Stomach (tissue), 9 donors: ENCODE measurements around the gene PDSS2. TPM values are rescaled to one million over a fixed set of nuclear protein-coding genes. Genes with fewer than 3 reads are reported as not detected.
A peak's percentile ranks its signal among the peaks of the same experiment; 100 is the strongest.

Experiments
- DNase-seq, 2 donors: peaks; one replicate each; pipeline versions ENCODE4 v3.0.0 to v3.0.0-alpha.2; 2013 to 2019
- H3K27ac ChIP-seq, 5 donors: fragments of 200-600 bp in 4 of 5; sonication (generic) in 4 of 5; one replicate each; pipeline ENCODE4 v1.5.1; 2013 to 2019; ENCODE audit warnings: mild to moderate bottlenecking in 1 of 5, moderate library complexity in 1 of 5
- H3K27me3 ChIP-seq, 3 donors: fragments of 200-600 bp; sonication (generic); one replicate each; pipeline ENCODE4 v1.5.1; 2017 to 2019; ENCODE audit warnings: mixed run types in 1 of 3
- H3K36me3 ChIP-seq, 4 donors: fragments of 200-600 bp; sonication (generic); 1 replicate in 3 of 4; 2 replicates in 1 of 4; pipeline ENCODE4 v1.5.1; 2016 to 2019
- H3K4me1 ChIP-seq, 4 donors: fragments of 200-600 bp; sonication (generic); one replicate each; pipeline ENCODE4 v1.5.1; 2016 to 2019
- H3K4me3 ChIP-seq, 4 donors: fragments of 200-600 bp; sonication (generic) in 3 of 4; one replicate each; pipeline ENCODE4 v1.5.1; 2016 to 2019; ENCODE audit warnings: mild to moderate bottlenecking in 1 of 4
- H3K9me3 ChIP-seq, 4 donors: fragments of 200-600 bp; sonication (generic); one replicate each; pipeline ENCODE4 v1.5.1; 2016 to 2019
- EP300 ChIP-seq: sonication (generic); formaldehyde crosslinking; IDR thresholded peaks from one replicate; pipeline ENCODE4 v1.6.1; 2017; ENCODE audit warnings: antibody characterized with exemption
- POLR2A ChIP-seq, 4 donors: fragments of 450-650 bp; IDR thresholded peaks; one replicate each; pipeline ENCODE4 v1.6.1; 2016; ENCODE audit warnings: antibody characterized with exemption in 4 of 4, control low read depth in 2 of 4, mild to moderate bottlenecking in 1 of 4, moderate library complexity in 1 of 4
- POLR2AphosphoS5 ChIP-seq, 3 donors: sonication (generic); formaldehyde crosslinking; IDR thresholded peaks; one replicate each; pipeline ENCODE4 v1.6.1; 2016; ENCODE audit warnings: antibody characterized with exemption in 3 of 3
- WGBS, 5 donors: extraction: QIAGEN DNeasy Blood & Tissue Kit in 3 of 5; methylation state at CpG; one replicate each; pipeline versions ENCODE4 v1.1.5 to v1.1.7; 2013 to 2018; 5-methylcytosine and 5-hydroxymethylcytosine counted together
- intact Hi-C: fragments of 100-400 bp; cut with DNase I; formaldehyde crosslinking; loops from one replicate; pipeline ENCODE4 v1.15.1; 2023; ENCODE audit warnings: low total_unique reads
- polyA plus RNA-seq, 3 donors: library from polyadenylated mRNA; stranded (reverse); fragments of 200-250 nt; gene quantifications; one replicate each; pipeline ENCODE4 v1.2.3, GENCODE V29; 2013
- total RNA-seq, 5 donors: library from RNA; depleted of rRNA; stranded (reverse); fragments of >200 nt; gene quantifications; one replicate each; pipeline versions ENCODE4 v1.1.0 to v1.2.3, GENCODE V29; 2014 to 2016
- TF ChIP-seq, protein P1 (sequence below), 7 experiments: fragments of 450-650 bp in 4 of 7; fragments of 200-600 bp in 3 of 7; sonication (generic) in 3 of 7; IDR thresholded peaks; one replicate each; pipeline ENCODE4 v1.5.1; 2016 to 2019; ENCODE audit warnings: antibody characterized with exemption in 7 of 7, control low read depth in 2 of 7, mild to moderate bottlenecking in 1 of 7
- donor health status: healthy with polysubstance abuse.
- donor health status: Bipolar disorder and iron deficiency.
- donor health status: healthy.

PDSS2 gene
- total and polyA plus RNA-seq, 8 donors: 4.5 to 26.1 (median 9.8) TPM; not detected in 1

DNA sequence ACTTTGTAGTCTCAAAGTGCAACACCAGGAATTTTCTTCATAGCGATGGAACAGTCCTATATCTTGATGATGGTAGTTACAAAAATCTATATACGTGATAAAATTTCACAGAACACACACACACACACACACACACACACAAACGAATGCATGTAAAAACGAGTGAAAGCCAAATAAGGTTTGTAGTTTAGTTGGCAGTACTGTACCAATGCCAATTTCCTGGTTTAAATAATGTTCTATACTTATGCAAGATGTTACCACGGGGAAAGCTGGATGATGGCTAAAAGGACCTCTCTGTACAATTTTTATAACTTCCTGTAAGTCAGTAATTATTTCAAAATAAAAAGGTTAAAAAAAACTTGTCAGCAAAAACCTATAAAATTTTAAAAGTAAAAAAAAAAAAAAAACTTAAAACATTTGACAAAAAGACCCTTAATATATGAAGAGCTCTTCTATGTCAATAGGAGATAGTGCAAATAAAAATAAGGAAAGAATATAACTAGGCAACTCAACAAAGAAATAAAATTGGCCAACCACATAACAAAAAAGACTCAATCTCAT is 37.6 kb downstream of the PDSS2 start:
- WGBS, 5 donors: 41 to 57% (median 48%) methylated on average over 5 of the region's 5 CpGs
- intact Hi-C loops: no loop called here
- no peak for DNase-seq
- no peak overlapping the region for H3K4me3 ChIP-seq
- no peaks in the 10 kb centered on the region for H3K27me3 ChIP-seq
- TF ChIP-seq POLR2AphosphoS5 (IDR thresholded peaks at IDR 0.05) (no peak), POLR2A (IDR thresholded peaks at IDR 0.05) (no peak), EP300 (no peak)
- TF ChIP-seq, protein P1, sequence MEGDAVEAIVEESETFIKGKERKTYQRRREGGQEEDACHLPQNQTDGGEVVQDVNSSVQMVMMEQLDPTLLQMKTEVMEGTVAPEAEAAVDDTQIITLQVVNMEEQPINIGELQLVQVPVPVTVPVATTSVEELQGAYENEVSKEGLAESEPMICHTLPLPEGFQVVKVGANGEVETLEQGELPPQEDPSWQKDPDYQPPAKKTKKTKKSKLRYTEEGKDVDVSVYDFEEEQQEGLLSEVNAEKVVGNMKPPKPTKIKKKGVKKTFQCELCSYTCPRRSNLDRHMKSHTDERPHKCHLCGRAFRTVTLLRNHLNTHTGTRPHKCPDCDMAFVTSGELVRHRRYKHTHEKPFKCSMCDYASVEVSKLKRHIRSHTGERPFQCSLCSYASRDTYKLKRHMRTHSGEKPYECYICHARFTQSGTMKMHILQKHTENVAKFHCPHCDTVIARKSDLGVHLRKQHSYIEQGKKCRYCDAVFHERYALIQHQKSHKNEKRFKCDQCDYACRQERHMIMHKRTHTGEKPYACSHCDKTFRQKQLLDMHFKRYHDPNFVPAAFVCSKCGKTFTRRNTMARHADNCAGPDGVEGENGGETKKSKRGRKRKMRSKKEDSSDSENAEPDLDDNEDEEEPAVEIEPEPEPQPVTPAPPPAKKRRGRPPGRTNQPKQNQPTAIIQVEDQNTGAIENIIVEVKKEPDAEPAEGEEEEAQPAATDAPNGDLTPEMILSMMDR (IDR thresholded peaks at IDR 0.05): no peak
- peaks cover 0 to 11% (median 9%) of the 10 kb centered on the region in 4 donors for H3K9me3 ChIP-seq
- peaks cover 0 to 10% (median 4%) of the 10 kb centered on the region in 4 donors for H3K36me3 ChIP-seq
- peaks cover 0 to 6% (median under 1%) of the 10 kb centered on the region in 4 donors for H3K4me1 ChIP-seq
- no peak overlapping the region for H3K27ac ChIP-seq

DNA sequence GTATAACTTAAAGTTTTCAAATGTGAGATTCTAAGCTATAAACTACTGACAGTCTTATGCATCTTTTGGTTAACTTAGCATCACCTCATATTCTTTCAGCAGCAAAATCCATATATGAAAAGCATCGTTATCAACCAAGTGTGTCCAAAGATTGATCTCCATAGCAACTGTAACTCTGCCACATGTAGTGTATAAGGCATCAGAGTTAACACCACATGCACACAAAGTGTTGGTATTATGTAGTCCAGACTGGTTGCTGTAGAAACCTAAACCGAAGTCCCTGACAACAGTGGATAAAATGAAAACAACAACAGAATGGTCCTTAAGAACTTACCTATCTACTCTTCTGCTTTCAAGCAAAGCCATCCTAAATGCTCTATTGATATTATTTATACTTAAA is 39.6 kb downstream of the PDSS2 start:
- peak in 1 of 2 donors; percentile 25 for DNase-seq

DNA sequence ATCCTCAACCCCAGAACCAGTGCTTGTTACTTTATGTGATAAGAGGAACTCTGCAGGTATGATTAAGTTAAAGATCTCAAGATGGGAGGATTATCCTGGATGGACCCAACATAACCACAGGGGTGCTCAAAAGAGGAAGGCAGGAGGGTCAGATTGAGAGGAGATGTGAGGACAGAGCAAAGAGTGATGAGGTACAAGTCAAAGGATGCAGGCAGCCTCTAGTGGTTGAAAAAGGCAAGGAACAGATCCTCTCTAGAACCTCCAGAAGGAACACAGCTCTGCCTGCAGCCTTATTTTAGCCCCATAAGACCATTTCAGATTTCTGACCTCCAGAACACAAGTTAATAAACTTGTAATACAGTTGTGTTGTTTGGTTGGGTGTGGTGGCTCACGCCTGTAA is 41.2 kb downstream of the PDSS2 start:
- Histone ChIP-seq H3K4me3 (no peak overlapping the region), H3K4me1 (peaks cover 0 to 35% (median 18%) of the 10 kb centered on the region in 4 donors), H3K9me3 (no peaks in the 10 kb centered on the region), H3K36me3 (no peaks in the 10 kb centered on the region), H3K27me3 (no peaks in the 10 kb centered on the region), H3K27ac (no peak overlapping the region)
- intact Hi-C loops: no loop called here
- no peak for DNase-seq
- TF ChIP-seq POLR2AphosphoS5 (IDR thresholded peaks at IDR 0.05) (no peak), EP300 (no peak), POLR2A (IDR thresholded peaks at IDR 0.05) (no peak)
- TF ChIP-seq, protein P1 (IDR thresholded peaks at IDR 0.05): no peak
- 93 to 100% (median 95%) methylated on average over 1 of the region's 1 CpG for WGBS, 5 donors

More for the DNA sequence above, 39.6 kb downstream of the PDSS2 start:
- Histone ChIP-seq H3K27me3 (no peaks in the 10 kb centered on the region), H3K36me3 (no peaks in the 10 kb centered on the region), H3K27ac (no peak overlapping the region), H3K9me3 (no peaks in the 10 kb centered on the region), H3K4me1 (peaks cover 0 to 24% (median 7%) of the 10 kb centered on the region in 4 donors), H3K4me3 (no peak overlapping the region)
- 74 to 79% (median 76%) methylated on average over 2 of the region's 2 CpGs for WGBS, 5 donors
- intact Hi-C loops: no loop called here
- no peak for TF ChIP-seq POLR2A (IDR thresholded peaks at IDR 0.05)
- no peak for TF ChIP-seq POLR2AphosphoS5 (IDR thresholded peaks at IDR 0.05)

DNA sequence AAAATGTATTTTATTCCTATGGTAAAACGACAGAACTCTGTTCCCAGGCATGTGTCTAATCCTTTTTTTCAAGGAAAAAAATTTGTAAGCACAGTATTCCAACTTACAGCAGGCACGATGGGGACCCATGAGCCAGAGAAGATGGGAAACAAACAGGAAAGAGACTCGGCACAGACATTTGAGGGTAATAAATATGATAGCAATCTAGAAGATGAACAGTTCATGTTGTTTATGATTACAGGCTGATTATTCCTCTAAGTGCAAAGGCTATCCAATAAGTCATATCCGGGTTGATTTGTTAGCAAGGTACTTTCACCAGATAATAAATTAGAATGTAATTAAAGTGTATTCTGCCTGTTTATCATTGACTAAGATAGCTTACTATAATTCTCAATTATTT is 43.2 kb downstream of the PDSS2 start:
- no peak for DNase-seq

GRCh38 chr6:107413966-107414645 is 45.3 kb downstream of the PDSS2 start:
- Histone ChIP-seq H3K4me3 (no peak overlapping the region), H3K4me1 (peaks cover 0 to 35% (median 18%) of the 10 kb centered on the region in 4 donors), H3K27ac (peak overlapping the region in 2 of 5 donors; percentile 14 to 40), H3K36me3 (no peaks in the 10 kb centered on the region), H3K27me3 (no peaks in the 10 kb centered on the region), H3K9me3 (no peaks in the 10 kb centered on the region)
- TF ChIP-seq POLR2AphosphoS5 (IDR thresholded peaks at IDR 0.05) (peak in 1 of 3 donors; percentile 15), EP300 (no peak)
- TF ChIP-seq, protein P1 (IDR thresholded peaks at IDR 0.05): no peak
- peak in 1 of 2 donors; percentile 22 for DNase-seq
- intact Hi-C loops: no loop called here

More for the DNA sequence above, 43.2 kb downstream of the PDSS2 start:
- no peaks in the 10 kb centered on the region for H3K36me3 ChIP-seq
- H3K27ac ChIP-seq: no peak overlapping the region
- intact Hi-C loops: no loop called here
- no peak for TF ChIP-seq POLR2A (IDR thresholded peaks at IDR 0.05)
- TF ChIP-seq POLR2AphosphoS5 (IDR thresholded peaks at IDR 0.05): no peak
- no peak overlapping the region for H3K4me3 ChIP-seq
- no peaks in the 10 kb centered on the region for H3K9me3 ChIP-seq
- H3K27me3 ChIP-seq: no peaks in the 10 kb centered on the region
- WGBS, 5 donors: 42 to 65% (median 50%) methylated on average over 4 of the region's 4 CpGs
- H3K4me1 ChIP-seq: peaks cover 0 to 35% (median 18%) of the 10 kb centered on the region in 4 donors
